Cardiac fibroblast (primary cell): ENCODE data around the gene PLCE1.
A peak's percentile ranks its signal among the peaks of the same experiment; 100 is the strongest.

Experiments used
- DNase-seq, 2 donors: peaks; one replicate each; pipeline versions ENCODE4 v3.0.0 to v3.0.0-alpha.2; 2010; ENCODE audit warnings: low read depth in 2 of 2
- H3K4me3 ChIP-seq, 2 donors: replicated peaks in 1 of 2; 1 replicate in 1 of 2; 2 replicates in 1 of 2; pipeline ENCODE4 v1.5.1; 2011; ENCODE audit warnings: low read depth in 2 of 2, low read length in 2 of 2, mild to moderate bottlenecking in 2 of 2, moderate library complexity in 1 of 2
- CTCF ChIP-seq: IDR thresholded peaks from one replicate; pipeline ENCODE4 v1.5.1; 2011; ENCODE audit warnings: low read depth, mild to moderate bottlenecking, low read length, inconsistent platforms

PLCE1 gene

GRCh38 chr10:93993782-93994437 is at the start of gene PLCE1:
PLCE1 (plus strand) TSS chr10:93993931; CDS start chr10:94031047, 37,116 bp downstream.
- peak; percentile 10 to 62 for DNase-seq
- H3K4me3 ChIP-seq = peak within 1 kb of the TSS; percentile 69 to 85
- no peak for TF ChIP-seq CTCF

GRCh38 chr10:93945819-93946218 is 47.9 kb upstream of the PLCE1 start:
- no peak for TF ChIP-seq CTCF
- DNase-seq = peak in 1 of 2 donors; percentile 36
- no peak overlapping the region for H3K4me3 ChIP-seq

GRCh38 chr10:93947055-93947454 is 46.7 kb upstream of the PLCE1 start:
- peak; percentile 73 to 83 for DNase-seq
- H3K4me3 ChIP-seq = no peak overlapping the region
- no peak for TF ChIP-seq CTCF

GRCh38 chr10:93947524-93947923 is 46.2 kb upstream of the PLCE1 start:
- TF ChIP-seq CTCF = no peak
- DNase-seq = peak in 1 of 2 donors; percentile 10
- H3K4me3 ChIP-seq = no peak overlapping the region

- no peak for DNase-seq
- no peak overlapping the region for H3K4me3 ChIP-seq
- no peak for TF ChIP-seq CTCF
Measured at GRCh38 chr10:93951905-93952304, 41.8 kb upstream of the PLCE1 start.

- TF ChIP-seq CTCF = no peak
- H3K4me3 ChIP-seq = no peak overlapping the region
- peak in 1 of 2 donors; percentile 32 for DNase-seq
Measured at GRCh38 chr10:93954299-93954698, 39.4 kb upstream of the PLCE1 start.
